H1 (cell line): ENCODE results near the gene MED28.

Experiments
- CTCF ChIP-seq, 3 experiments: IDR thresholded peaks; 1 replicate in 2 of 3; 2 replicates in 1 of 3; pipeline versions ENCODE4 v1.5.1 to v1.6.1; 2011; ENCODE audit warnings: low read length in 3 of 3, mild to moderate bottlenecking in 3 of 3, inconsistent platforms in 2 of 3, low read depth in 1 of 3, moderate library complexity in 1 of 3; ENCODE audit not compliant: insufficient read depth in 1 of 3; ENCODE audit errors: control extremely low read depth in 1 of 3
- EP300 ChIP-seq, 2 experiments: IDR thresholded peaks; 1 replicate in 1 of 2; 2 replicates in 1 of 2; pipeline ENCODE4 v1.6.1; 2011 to 2012; ENCODE audit warnings: low read depth in 2 of 2, low read length in 2 of 2, mild to moderate bottlenecking in 2 of 2, borderline replicate concordance in 1 of 2, inconsistent platforms in 1 of 2, moderate library complexity in 1 of 2
- JUND ChIP-seq: IDR thresholded peaks from 2 replicates; pipeline ENCODE4 v1.6.1; 2011; ENCODE audit warnings: mild to moderate bottlenecking, improper control_type of control experiment, low read length
- MAFK ChIP-seq: IDR thresholded peaks from 2 replicates; pipeline ENCODE4 v1.6.1; 2012; ENCODE audit warnings: low read depth, mild to moderate bottlenecking, improper control_type of control experiment, low read length
- POLR2A ChIP-seq, 2 experiments: IDR thresholded peaks; 1 replicate in 1 of 2; 2 replicates in 1 of 2; pipeline ENCODE4 v1.6.1; 2011; ENCODE audit warnings: low read depth in 2 of 2, low read length in 2 of 2, mild to moderate bottlenecking in 2 of 2; ENCODE audit errors: control extremely low read depth in 1 of 2
- POLR2AphosphoS5 ChIP-seq: IDR thresholded peaks from 2 replicates; pipeline ENCODE4 v1.6.1; 2011; ENCODE audit warnings: low read depth, low read length
- SIN3A ChIP-seq, 2 experiments: IDR thresholded peaks in 1 of 2; conservative IDR thresholded peaks in 1 of 2; 2 replicates each; pipeline ENCODE4 v1.6.1; 2011 to 2012; ENCODE audit warnings: low read length in 2 of 2, improper control_type of control experiment in 1 of 2, low read depth in 1 of 2, mild to moderate bottlenecking in 1 of 2
- TAF7 ChIP-seq: optimal IDR thresholded peaks from 2 replicates; pipeline ENCODE3; 2011; ENCODE audit warnings: low read depth, mild to moderate bottlenecking, inconsistent platforms, low read length, moderate library complexity, borderline replicate concordance

GRCh38 chr4:17597517-17597916, 16.9 kb upstream of the MED28 start:
- TF ChIP-seq TAF7 (no peak), MAFK (no peak), CTCF (IDR thresholded peaks at IDR 0.05; ENCODE audit: control extremely low read depth in 1 of 3, insufficient read depth in 1 of 3, low read depth in 1 of 3, low read length in 3 of 3) (peak in 2 of 3 experiments; percentile 26 to 43; a peak in 2 of 4 replicates), SIN3A (conservative IDR thresholded peaks at IDR 0.05 in 1 of 2, IDR thresholded peaks at IDR 0.05 in 1 of 2; ENCODE audit: low read depth in 1 of 2, low read length in 2 of 2) (no peak), POLR2A (IDR thresholded peaks at IDR 0.05; ENCODE audit: control extremely low read depth in 1 of 2, low read depth in 2 of 2, low read length in 2 of 2) (no peak), POLR2AphosphoS5 (no peak), EP300 (IDR thresholded peaks at IDR 0.05; ENCODE audit: borderline replicate concordance in 1 of 2, low read depth in 2 of 2, low read length in 2 of 2) (no peak), JUND (no peak)
